WI38 (cell line): ENCODE measurements around the gene ALDH1L1.

ENCODE experiments used
- H3K4me3 ChIP-seq: 2 replicates; pipeline ENCODE4 v1.5.1; 2011; ENCODE audit warnings: low read depth, mild to moderate bottlenecking, control low read depth, low read length
- CTCF ChIP-seq: IDR thresholded peaks from 2 replicates; pipeline ENCODE4 v1.5.1; 2012; ENCODE audit warnings: low read depth, mild to moderate bottlenecking, control low read depth, low read length

The ALDH1L1 gene

GRCh38 chr3:126124148-126124868 is 56.1 kb downstream of the ALDH1L1 start:
- no peak overlapping the region for H3K4me3 ChIP-seq
- no peak for TF ChIP-seq CTCF

DNA sequence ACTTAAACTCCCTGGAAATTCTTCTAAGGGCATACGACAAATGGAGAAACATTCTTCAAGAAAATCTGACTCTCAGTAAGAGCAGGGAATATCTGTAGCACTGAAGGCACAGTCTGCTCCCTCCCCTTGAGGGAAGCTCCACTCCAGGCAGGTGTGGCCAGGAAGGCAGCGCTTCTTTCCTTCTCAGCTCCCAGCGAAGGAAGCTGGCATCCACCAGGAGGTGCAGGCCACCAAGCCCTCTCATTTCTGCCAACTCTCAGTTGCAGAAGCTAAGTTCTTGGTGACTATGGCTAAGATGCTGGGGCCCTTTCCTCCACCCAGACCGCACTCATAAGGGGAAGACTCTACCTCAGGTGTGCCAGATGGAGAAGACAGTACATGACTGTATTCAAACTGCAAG is 58.8 kb downstream of the ALDH1L1 start:
- TF ChIP-seq CTCF: no peak
- no peak overlapping the region for H3K4me3 ChIP-seq

DNA sequence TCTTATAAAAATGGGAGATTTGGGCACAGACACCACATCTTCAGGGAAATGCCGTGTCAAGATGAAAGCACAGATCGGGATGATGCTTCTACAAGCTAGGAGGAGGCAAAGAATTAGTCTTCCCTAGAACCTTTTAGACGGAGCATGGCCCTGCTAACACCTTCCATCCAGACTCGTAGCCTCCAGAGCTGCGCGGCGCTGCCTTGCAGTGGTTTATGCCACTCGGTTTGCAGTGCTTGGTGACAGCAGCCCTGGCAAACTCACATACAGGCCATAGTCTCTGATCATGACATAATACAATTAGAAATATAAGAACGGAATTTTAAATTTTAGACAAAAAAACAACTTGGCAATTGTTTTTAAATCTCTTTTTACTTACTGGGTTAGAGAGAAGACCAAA is 59.3 kb downstream of the ALDH1L1 start:
- no peak overlapping the region for H3K4me3 ChIP-seq
- TF ChIP-seq CTCF: no peak

- no peak overlapping the region for H3K4me3 ChIP-seq
- no peak for TF ChIP-seq CTCF
Measured at GRCh38 chr3:126119976-126120375, 60.4 kb downstream of the ALDH1L1 start.

DNA sequence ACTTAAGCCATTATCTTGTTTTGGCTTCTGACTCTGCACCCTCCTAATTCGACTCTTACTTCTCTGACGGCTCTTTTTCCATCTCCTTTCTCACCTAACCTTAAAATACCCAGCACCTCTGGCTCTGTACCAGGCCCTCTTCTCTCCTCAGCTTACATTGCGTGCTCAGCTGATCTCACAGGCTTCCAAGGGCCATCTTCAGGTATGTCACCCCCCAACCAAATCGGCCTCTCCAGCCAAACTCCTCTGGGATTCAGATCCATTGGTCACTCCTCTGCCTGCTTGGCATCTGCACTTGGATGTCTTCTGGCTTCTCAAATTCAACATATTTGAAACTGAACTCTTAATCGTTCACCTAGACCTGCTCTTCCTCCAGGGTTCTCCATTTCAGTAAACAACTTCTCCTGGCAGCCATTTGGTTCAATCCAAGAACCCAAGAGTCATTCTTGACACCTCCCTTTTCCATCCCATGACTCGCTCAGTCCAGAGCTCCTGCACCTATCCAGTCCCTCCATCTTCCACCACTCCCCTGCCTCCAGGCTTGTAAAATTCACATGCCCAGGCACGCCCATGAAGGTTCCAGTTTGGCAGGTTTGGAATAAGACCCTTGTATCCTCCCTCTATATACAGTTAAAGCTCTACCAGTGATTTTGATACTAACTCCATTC is 61.2 kb downstream of the ALDH1L1 start:
- TF ChIP-seq CTCF: no peak
- H3K4me3 ChIP-seq: no peak overlapping the region

- TF ChIP-seq CTCF: no peak
- H3K4me3 ChIP-seq: no peak overlapping the region
Measured at GRCh38 chr3:126118591-126118990, 61.8 kb downstream of the ALDH1L1 start.

- TF ChIP-seq CTCF: no peak
- H3K4me3 ChIP-seq: no peak overlapping the region
Measured at GRCh38 chr3:126117786-126118185, 62.6 kb downstream of the ALDH1L1 start.
